Right cardiac atrium (tissue), 5 donors: ENCODE measurements around the gene C5orf46. TPM values are rescaled to one million over a fixed set of nuclear protein-coding genes. Genes with fewer than 3 reads are reported as not detected.

ENCODE experiments used
- ATAC-seq, 2 donors: fragments of 200-7000 bp; cut with Tn5 transposase; one replicate each; pipeline versions ENCODE4 v1.8.0 to v1.9.1; 2020; ENCODE audit warnings: moderate library complexity in 2 of 2, mild to moderate bottlenecking in 1 of 2
- DNase-seq, 3 donors: peaks; one replicate each; pipeline ENCODE4 v3.0.0-alpha.2; 2020
- H3K27ac ChIP-seq: one replicate; pipeline ENCODE4 v1.5.1; 2013; ENCODE audit warnings: mild to moderate bottlenecking, low read length, control low read depth, moderate library complexity
- H3K27me3 ChIP-seq: one replicate; pipeline ENCODE4 v1.6.1; 2013; ENCODE audit not compliant: control insufficient read depth, insufficient read depth
- H3K4me1 ChIP-seq: one replicate; pipeline ENCODE4 v1.6.1; 2013; ENCODE audit warnings: low read length; ENCODE audit not compliant: control insufficient read depth, insufficient read depth
- H3K4me3 ChIP-seq: one replicate; pipeline ENCODE4 v1.5.1; 2013; ENCODE audit warnings: low read length, control low read depth
- H3K9me3 ChIP-seq: one replicate; pipeline ENCODE4 v1.6.1; 2013; ENCODE audit warnings: low read length; ENCODE audit not compliant: control insufficient read depth
- WGBS: extraction: QIAGEN DNeasy Blood & Tissue Kit; methylation state at CpG from one replicate; pipeline ENCODE4 v1.1.7; 2013; 5-methylcytosine and 5-hydroxymethylcytosine counted together
- intact Hi-C, 4 donors: fragments of 100-400 bp; cut with DNase I; formaldehyde crosslinking; loops; one replicate each; pipeline versions ENCODE4 v1.11.0 to v1.14.0; 2022 to 2023
- polyA plus RNA-seq: library from polyadenylated mRNA; stranded (reverse); fragments of 200-250 nt; gene quantifications from one replicate; pipeline ENCODE4 v1.2.3, GENCODE V29; 2013
- total RNA-seq, 4 donors: library from RNA; stranded (reverse); fragmentation: NEBNext Ultra II Directional; extraction: Animal tissue kit (Norgen Biotek cat#: 25700); gene quantifications; one replicate each; pipeline ENCODE4 v1.2.1, GENCODE V29; 2021
- donor health status: healthy with polysubstance abuse.
- donor health status: DM: no; HTN: yes; CAD: no.
- donor health status: DM: no; HTN: no; CAD: no.
- donor health status: DM: no; HTN: yes; CAD: no; lungs with severe emphysema.
- donor health status: DM: yes; HTN: yes; CAD: no.

Gene C5orf46
- total and polyA plus RNA-seq, 5 donors = 1.5 to 6.0 (median 2.9) TPM

- peaks cover 4% of the 10 kb centered on the region for H3K27me3 ChIP-seq
- no peak overlapping the region for H3K4me3 ChIP-seq
- WGBS = 44% methylated on average over 3 of the region's 3 CpGs
- intact Hi-C loops = no loop called here
- ATAC-seq (no peak), DNase-seq (no peak)
- no peaks in the 10 kb centered on the region for H3K9me3 ChIP-seq
- H3K4me1 ChIP-seq = no peaks in the 10 kb centered on the region
- no peak overlapping the region for H3K27ac ChIP-seq
Observed at GRCh38 chr5:147844846-147845245, 61.5 kb downstream of the C5orf46 start.

GRCh38 chr5:147842869-147843268, 63.5 kb downstream of the C5orf46 start:
- no peak overlapping the region for H3K27ac ChIP-seq
- 52% methylated on average over 2 of the region's 2 CpGs for WGBS
- no peak overlapping the region for H3K4me3 ChIP-seq
- no peaks in the 10 kb centered on the region for H3K4me1 ChIP-seq
- peaks cover 4% of the 10 kb centered on the region for H3K27me3 ChIP-seq
- intact Hi-C loops = no loop called here
- no peaks in the 10 kb centered on the region for H3K9me3 ChIP-seq
- ATAC-seq = no peak
- no peak for DNase-seq

Other genes with a start within 250 kb of the C5orf46 start
- 1 to 10 TPM in 2 of 4 donors, under 1 TPM in 2; 0.66 to 1.3 (median 1.1) TPM for gene JAKMIP2, start 123.8 kb downstream of the C5orf46 start, total RNA-seq
- 0.32 TPM for gene JAKMIP2, start 123.8 kb downstream of the C5orf46 start, polyA plus RNA-seq
- gene SPINK1, start 74.9 kb downstream of the C5orf46 start, total RNA-seq = 1 to 10 TPM in 1 of 4 donors, not detected in 3; 1.3 TPM
- gene SPINK1, start 74.9 kb downstream of the C5orf46 start, polyA plus RNA-seq = 0.38 TPM
- gene SCGB3A2, start 27.8 kb downstream of the C5orf46 start, total RNA-seq = under 1 TPM in 1 of 4 donors, not detected in 3; 0.95 TPM
- 0.34 TPM for gene SCGB3A2, start 27.8 kb downstream of the C5orf46 start, polyA plus RNA-seq
- 1 to 10 TPM in 2 of 4 donors, under 1 TPM in 2; 0.82 to 3.0 (median 1.6) TPM for gene SPINK5, start 157.4 kb upstream of the C5orf46 start, total RNA-seq
- gene SPINK5, start 157.4 kb upstream of the C5orf46 start, polyA plus RNA-seq = 1.3 TPM